Hepatocyte (in vitro differentiated cells): Measurements from ENCODE around the gene COMMD2. TPM values are rescaled to one million over a fixed set of nuclear protein-coding genes. Genes with fewer than 3 reads are reported as not detected.

Experiments
- DNase-seq: peaks from one replicate; pipeline ENCODE4 v3.0.0-alpha.2; 2016; ENCODE audit warnings: low spot score
- H2AFZ ChIP-seq: fragments of 200-600 bp; sonication (generic); 2 replicates; pipeline ENCODE4 v1.6.0; 2016; ENCODE audit warnings: antibody characterized with exemption, mild to moderate bottlenecking
- H3K27ac ChIP-seq: fragments of 200-600 bp; sonication (generic); 2 replicates; pipeline ENCODE4 v1.5.1; 2016; ENCODE audit warnings: mild to moderate bottlenecking
- H3K27me3 ChIP-seq: fragments of 200-600 bp; sonication (generic); 2 replicates; pipeline ENCODE4 v1.6.1; 2016
- H3K36me3 ChIP-seq: fragments of 200-600 bp; sonication (generic); replicated peaks from 2 replicates; pipeline ENCODE4 v1.5.1; 2016; ENCODE audit warnings: low read depth; ENCODE audit not compliant: insufficient read depth
- H3K4me1 ChIP-seq: fragments of 200-600 bp; sonication (generic); 2 replicates; pipeline ENCODE4 v1.5.1; 2016; ENCODE audit warnings: mild to moderate bottlenecking, moderate library complexity; ENCODE audit not compliant: insufficient read depth
- H3K4me2 ChIP-seq: fragments of 200-600 bp; sonication (generic); 2 replicates; pipeline ENCODE4 v1.6.0; 2016
- H3K4me3 ChIP-seq: fragments of 200-600 bp; sonication (generic); 2 replicates; pipeline ENCODE4 v1.5.1; 2016; ENCODE audit warnings: mild to moderate bottlenecking
- H3K79me2 ChIP-seq: fragments of 200-600 bp; sonication (generic); 2 replicates; pipeline ENCODE4 v1.6.0; 2017; ENCODE audit warnings: mild to moderate bottlenecking
- H3K9me2 ChIP-seq: fragments of 200-600 bp; sonication (generic); replicated peaks from 2 replicates; pipeline ENCODE4 v1.6.0; 2017; ENCODE audit warnings: mild to moderate bottlenecking; ENCODE audit not compliant: insufficient read depth
- H3K9me3 ChIP-seq: fragments of 200-600 bp; sonication (generic); 2 replicates; pipeline ENCODE4 v1.5.1; 2016; ENCODE audit warnings: low read depth, mild to moderate bottlenecking
- H4K20me1 ChIP-seq: fragments of 200-600 bp; sonication (generic); 2 replicates; pipeline ENCODE4 v1.6.0; 2016; ENCODE audit warnings: mild to moderate bottlenecking; ENCODE audit not compliant: insufficient read depth, poor library complexity, severe bottlenecking
- CTCF ChIP-seq: fragments of 200-600 bp; sonication (generic); IDR thresholded peaks from 2 replicates; pipeline ENCODE4 v1.5.1; 2016; ENCODE audit warnings: antibody characterized with exemption, mild to moderate bottlenecking; ENCODE audit not compliant: poor library complexity
- EZH2 ChIP-seq: fragments of 200-600 bp; sonication (generic); IDR thresholded peaks from 2 replicates; pipeline ENCODE4 v1.6.1; 2016; ENCODE audit warnings: antibody characterized with exemption, mild to moderate bottlenecking, borderline replicate concordance
- EZH2phosphoT487 ChIP-seq: fragments of 200-600 bp; sonication (generic); IDR thresholded peaks from one replicate; pipeline ENCODE4 v1.6.1; 2018; ENCODE audit warnings: antibody characterized with exemption, mild to moderate bottlenecking, low read depth, moderate library complexity; ENCODE audit not compliant: unreplicated experiment, severe bottlenecking
- WGBS: methylation state at CpG from one replicate; pipeline ENCODE4 v1.1.6; 2016; ENCODE audit warnings: low lambda C conversion rate; ENCODE audit errors: missing lambda C conversion rate; 5-methylcytosine and 5-hydroxymethylcytosine counted together
- polyA plus RNA-seq: library from polyadenylated mRNA; unstranded; fragments of >200 nt; fragmentation: Nextera tagmentation; extraction: Ambion mirVana; gene quantifications from 2 replicates; pipeline ENCODE4 v1.2.1, GENCODE V29; 2016
- total RNA-seq: library from RNA; depleted of rRNA; stranded (reverse); fragments of >200 nt; gene quantifications from 2 replicates; pipeline ENCODE4 v1.2.3, GENCODE V29; 2014

COMMD2 gene
- total and polyA plus RNA-seq, 2 experiments from 2014 or later = 39.7 to 46.6 TPM

- Histone ChIP-seq H3K9me2 (no peaks in the 10 kb centered on the region), H3K4me2 (no peak overlapping the region), H3K4me3 (no peak overlapping the region), H3K4me1 (no peaks in the 10 kb centered on the region), H4K20me1 (no peaks in the 10 kb centered on the region), H3K36me3 (no peaks in the 10 kb centered on the region), H2AFZ (no peak overlapping the region), H3K9me3 (no peaks in the 10 kb centered on the region), H3K27ac (no peak overlapping the region), H3K27me3 (no peaks in the 10 kb centered on the region), H3K79me2 (no peaks in the 10 kb centered on the region)
- TF ChIP-seq EZH2 (no peak), CTCF (no peak), EZH2phosphoT487 (no peak)
- no peak for DNase-seq
- 96% methylated on average over 8 of the region's 8 CpGs for WGBS
These were observed 48.4 kb upstream of the COMMD2 start for GRCh38 chr3:149800693-149801092.

GRCh38 chr3:149796026-149796425 is 43.7 kb upstream of the COMMD2 start:
- no peaks in the 10 kb centered on the region for H3K36me3 ChIP-seq
- H4K20me1 ChIP-seq = no peaks in the 10 kb centered on the region
- H3K79me2 ChIP-seq = no peaks in the 10 kb centered on the region
- no peak for DNase-seq
- H3K4me1 ChIP-seq = no peaks in the 10 kb centered on the region
- no peaks in the 10 kb centered on the region for H3K27me3 ChIP-seq
- H3K4me2 ChIP-seq = no peak overlapping the region
- H3K9me2 ChIP-seq = no peaks in the 10 kb centered on the region
- no peak overlapping the region for H2AFZ ChIP-seq
- WGBS = 92% methylated on average over 1 of the region's 1 CpG
- no peaks in the 10 kb centered on the region for H3K9me3 ChIP-seq
- no peak overlapping the region for H3K27ac ChIP-seq
- TF ChIP-seq EZH2 (no peak), EZH2phosphoT487 (no peak), CTCF (no peak)
- H3K4me3 ChIP-seq = no peak overlapping the region

GRCh38 chr3:149792452-149793270 is 40.4 kb upstream of the COMMD2 start, which contains the start of gene ANKUB1:
ANKUB1 (minus strand) TSS chr3:149792554; CDS start chr3:149792366, 188 bp downstream.
- no peak for DNase-seq
- WGBS = 79% methylated on average over 4 of the region's 4 CpGs
- no peaks in the 10 kb centered on the region for H4K20me1 ChIP-seq
- H3K79me2 ChIP-seq = no peaks in the 10 kb centered on the region
- no peak within 1 kb of the TSS for H3K27ac ChIP-seq
- no peaks in the 10 kb centered on the region for H3K36me3 ChIP-seq
- H3K9me2 ChIP-seq = no peaks in the 10 kb centered on the region
- H2AFZ ChIP-seq = no peak within 1 kb of the TSS
- H3K4me3 ChIP-seq = no peak within 1 kb of the TSS
- H3K9me3 ChIP-seq = no peaks in the 10 kb centered on the region
- no peaks in the 10 kb centered on the region for H3K4me1 ChIP-seq
- H3K4me2 ChIP-seq = no peak within 1 kb of the TSS
- TF ChIP-seq EZH2 (no peak), CTCF (no peak), EZH2phosphoT487 (no peak)
- H3K27me3 ChIP-seq = no peaks in the 10 kb centered on the region
